PC-9 (cell line): ENCODE measurements around the gene FOLR2. TPM values are rescaled to one million over a fixed set of nuclear protein-coding genes. Genes with fewer than 3 reads are reported as not detected.
"Not testable (repeated sequence)": the region's sequence is repeated elsewhere in the genome, so short reads cannot be mapped to it uniquely, and the experiment has no call there.

Experiments
- BruUV-seq: library from RNA; stranded (reverse); fragments of 400-500 nt; replicated peaks from 2 replicates; lab custom pipeline; 2021; lab: Mats Ljungman, UMichigan
- CTCF ChIA-PET: fragments of 300-600 bp; sonication (Branson Sonifier 250); formaldehyde crosslinking; loops from one replicate; lab custom pipeline; 2022; ENCODE audit warnings: antibody characterized with exemption; lab: Charles Lee
- POLR2A ChIA-PET: fragments of 300-600 bp; sonication (Branson Sonifier 250); formaldehyde crosslinking; loops from one replicate; lab custom pipeline; 2022; ENCODE audit warnings: antibody characterized with exemption; ENCODE audit not compliant: unreplicated experiment; lab: Charles Lee
- DNase-seq, 2 experiments: peaks; one replicate each; pipeline versions ENCODE4 v3.0.0 to v3.0.0-alpha.2; 2015 to 2022; ENCODE audit warnings: mixed read lengths in 1 of 2
- H2AFZ ChIP-seq: fragments of 200-600 bp; sonication (generic); 2 replicates; pipeline ENCODE4 v1.8.1; 2017; ENCODE audit warnings: antibody characterized with exemption
- H3F3A ChIP-seq: fragments of 200-600 bp; sonication (generic); 2 replicates; pipeline ENCODE4 v1.8.1; 2017; ENCODE audit warnings: antibody characterized with exemption, mild to moderate bottlenecking, low read depth; ENCODE audit not compliant: insufficient read depth
- H3K27ac ChIP-seq: fragments of 200-600 bp; sonication (generic); 2 replicates; pipeline ENCODE4 v1.6.1; 2016; ENCODE audit warnings: mixed run types
- H3K27me3 ChIP-seq: fragments of 200-600 bp; sonication (generic); 2 replicates; pipeline ENCODE4 v1.6.1; 2016; ENCODE audit warnings: low read depth, mixed run types; ENCODE audit not compliant: insufficient read depth
- H3K36me3 ChIP-seq: fragments of 200-600 bp; sonication (generic); 2 replicates; pipeline ENCODE4 v1.6.1; 2016; ENCODE audit warnings: low read depth, mixed run types
- H3K4me1 ChIP-seq: fragments of 200-600 bp; sonication (generic); replicated peaks from 2 replicates; pipeline ENCODE4 v1.6.1; 2016; ENCODE audit warnings: mixed run types; ENCODE audit not compliant: insufficient read depth
- H3K4me2 ChIP-seq: fragments of 200-600 bp; sonication (generic); 2 replicates; pipeline ENCODE4 v1.6.1; 2017; ENCODE audit warnings: mixed run types
- H3K4me3 ChIP-seq: fragments of 200-600 bp; sonication (generic); 2 replicates; pipeline ENCODE4 v1.6.1; 2016; ENCODE audit warnings: mixed run types
- H3K79me2 ChIP-seq: fragments of 200-600 bp; sonication (generic); 2 replicates; pipeline ENCODE4 v1.6.1; 2017; ENCODE audit warnings: low read depth, mixed run types
- H3K9me2 ChIP-seq: fragments of 200-600 bp; sonication (generic); 2 replicates; pipeline ENCODE4 v1.8.1; 2017; ENCODE audit warnings: mild to moderate bottlenecking; ENCODE audit not compliant: insufficient read depth
- H3K9me3 ChIP-seq: fragments of 200-600 bp; sonication (generic); 2 replicates; pipeline ENCODE4 v1.8.1; 2016; ENCODE audit warnings: low read depth; ENCODE audit not compliant: insufficient read depth
- H4K20me1 ChIP-seq: fragments of 200-600 bp; sonication (generic); 2 replicates; pipeline ENCODE4 v1.8.1; 2017; ENCODE audit not compliant: insufficient read depth
- CTCF ChIP-seq: fragments of 200-600 bp; sonication (generic); conservative IDR thresholded peaks from 2 replicates; pipeline ENCODE4 v1.6.1; 2017; ENCODE audit warnings: mixed run types, antibody characterized with exemption, mild to moderate bottlenecking, moderate library complexity
- EZH2 ChIP-seq: fragments of 200-600 bp; sonication (generic); IDR thresholded peaks from 2 replicates; pipeline ENCODE4 v1.8.0; 2017; ENCODE audit warnings: antibody characterized with exemption, low read depth
- intact Hi-C: fragments of 100-400 bp; cut with micrococcal nuclease; formaldehyde crosslinking; loops from one replicate; pipeline ENCODE4 v1.10.0; 2022; ENCODE audit not compliant: unreplicated experiment
- total RNA-seq: library from RNA; stranded (reverse); gene quantifications from 2 replicates; pipeline ENCODE4 v1.2.3, GENCODE V29; 2021

Gene FOLR2
- total RNA-seq, 1 experiment from 2014 or later = not detected

- H3K27me3 ChIP-seq, H3K4me1 ChIP-seq, H2AFZ ChIP-seq, DNase-seq, H3K4me3 ChIP-seq, H3K36me3 ChIP-seq, H4K20me1 ChIP-seq, H3K79me2 ChIP-seq, H3K27ac ChIP-seq, H3K9me2 ChIP-seq, H3F3A ChIP-seq, H3K4me2 ChIP-seq, H3K9me3 ChIP-seq, BruUV-seq: not testable (repeated sequence)
- ChIA-PET POLR2A (interaction anchor here (0.7 kb wide), 1 partner anchor 38 kb away, joined by 4 read pairs; no protein-coding TSS in a partner anchor), CTCF (interaction anchor here (0.7 kb wide), 1 partner anchor 99 kb away, joined by 4 read pairs; no protein-coding TSS in a partner anchor)
- 0 out of 2 replicates have a peak, but pooled peaks have one; percentile 27 for TF ChIP-seq CTCF
- intact Hi-C loops = loop anchor here (1.0 to 5.0 kb wide), 2 partner anchors 37 to 79 kb away; partner anchors contain the start of gene LAMTOR1
Observed at GRCh38 chr11:72181553-72181958, 35.0 kb upstream of the FOLR2 start.

GRCh38 chr11:72188267-72188666 is 28.3 kb upstream of the FOLR2 start:
- Histone ChIP-seq H3K4me2 (no peak overlapping the region), H3K36me3 (no peaks in the 10 kb centered on the region), H3K27me3 (no peaks in the 10 kb centered on the region), H3K4me3 (no peak overlapping the region), H3K27ac (no peak overlapping the region), H2AFZ (no peak overlapping the region), H3K9me2 (no peaks in the 10 kb centered on the region), H3K4me1 (peaks cover 10% of the 10 kb centered on the region), H3K79me2 (no peaks in the 10 kb centered on the region), H3F3A (no peaks in the 10 kb centered on the region), H3K9me3 (no peaks in the 10 kb centered on the region), H4K20me1 (no peaks in the 10 kb centered on the region)
- TF ChIP-seq CTCF (no peak), EZH2 (no peak)
- DNase-seq = no peak
- ChIA-PET POLR2A (interaction anchor here (0.6 kb wide), 1 partner anchor 19 kb away, joined by 3 read pairs; no protein-coding TSS in a partner anchor), CTCF (no interaction called here)
- intact Hi-C loops = no loop called here
- BruUV-seq = no TSS peak

GRCh38 chr11:72189455-72190250 is 26.9 kb upstream of the FOLR2 start:
- H3F3A ChIP-seq = no peaks in the 10 kb centered on the region
- H3K27ac ChIP-seq = no peak overlapping the region
- TF ChIP-seq CTCF (no peak), EZH2 (no peak)
- H2AFZ ChIP-seq = no peak overlapping the region
- peak in 1 of 2 experiments; percentile 42 for DNase-seq
- no peaks in the 10 kb centered on the region for H3K27me3 ChIP-seq
- intact Hi-C loops = loop anchor here (5.0 kb wide), 1 partner anchor 243 kb away; the partner anchor contains the start of gene CLPB
- peaks cover 2% of the 10 kb centered on the region; the same call in 1 of the 2 replicates for H3K9me2 ChIP-seq
- H3K36me3 ChIP-seq = no peaks in the 10 kb centered on the region
- peaks cover 10% of the 10 kb centered on the region for H3K4me1 ChIP-seq
- H3K4me2 ChIP-seq = no peak overlapping the region
- BruUV-seq = no TSS peak
- no peaks in the 10 kb centered on the region for H3K79me2 ChIP-seq
- H4K20me1 ChIP-seq = no peaks in the 10 kb centered on the region
- H3K4me3 ChIP-seq = no peak overlapping the region
- no peaks in the 10 kb centered on the region for H3K9me3 ChIP-seq
- ChIA-PET CTCF (interaction anchor here (0.6 to 0.7 kb wide), 2 partner anchors 43 to 240 kb away, joined by 3 read pairs; no protein-coding TSS in a partner anchor), POLR2A (interaction anchor here (0.6 kb wide), 2 partner anchors 15 to 167 kb away, joined by 3 to 4 read pairs; no protein-coding TSS in a partner anchor)
